Esophagus squamous epithelium (tissue), 4 donors: Measurements from ENCODE around the gene HS6ST1.
A peak's percentile ranks its signal among the peaks of the same experiment; 100 is the strongest.

Source experiments
- CTCF ChIP-seq, 6 experiments: fragments of 450-650 bp in 4 of 6; fragments of 200-600 bp in 2 of 6; sonication (generic) in 2 of 6; IDR thresholded peaks; one replicate each; pipeline ENCODE4 v1.5.1; 2016 to 2019; ENCODE audit warnings: antibody characterized with exemption in 6 of 6, mild to moderate bottlenecking in 4 of 6, moderate library complexity in 4 of 6
- POLR2A ChIP-seq, 4 donors: fragments of 450-650 bp; IDR thresholded peaks; one replicate each; pipeline ENCODE4 v1.6.1; 2017; ENCODE audit warnings: antibody characterized with exemption in 4 of 4, mild to moderate bottlenecking in 4 of 4, moderate library complexity in 3 of 4

- TF ChIP-seq CTCF (IDR thresholded peaks at IDR 0.05) (peak in 2 of 6 experiments; percentile 10 to 14), POLR2A (IDR thresholded peaks at IDR 0.05) (peak in 1 of 4 donors; percentile 3)
Measured at GRCh38 chr2:128306081-128306930, 12.4 kb downstream of the HS6ST1 start.
